WTC11 (cell line): Measurements from ENCODE around the gene KBTBD12. TPM values are rescaled to one million over a fixed set of nuclear protein-coding genes. Genes with fewer than 3 reads are reported as not detected.

Experiments
- ATAC-seq: fragments of 200-7000 bp; cut with Tn5 transposase; 2 replicates; pipeline ENCODE4 v1.10.0; 2021; ENCODE audit warnings: mild to moderate bottlenecking, moderate library complexity
- CTCF ChIA-PET: fragments of 300-600 bp; sonication (Branson Sonifier 250); formaldehyde crosslinking; loops from one replicate; lab custom pipeline; 2021; ENCODE audit warnings: antibody characterized with exemption; lab: Charles Lee
- POLR2A ChIA-PET: fragments of 350-600 bp; sonication (Branson Sonifier 250); formaldehyde crosslinking; loops from one replicate; lab custom pipeline; 2021; ENCODE audit warnings: antibody characterized with exemption; lab: Charles Lee
- DNase-seq: peaks from one replicate; pipeline ENCODE4 v3.0.0; 2021; ENCODE audit warnings: low spot score
- H3K27ac Mint-ChIP-seq: 2 replicates; pipeline ENCODE4 v1.8.0; 2021; ENCODE audit warnings: mixed read lengths
- H3K27me3 Mint-ChIP-seq: 2 replicates; pipeline ENCODE4 v1.8.0; 2021; ENCODE audit warnings: low read depth, mild to moderate bottlenecking, moderate library complexity, mixed read lengths
- H3K36me3 Mint-ChIP-seq: 2 replicates; pipeline ENCODE4 v1.8.0; 2021; ENCODE audit warnings: mixed read lengths
- H3K4me1 Mint-ChIP-seq: 2 replicates; pipeline ENCODE4 v1.8.0; 2022; ENCODE audit warnings: mixed read lengths
- H3K4me3 Mint-ChIP-seq: 2 replicates; pipeline ENCODE4 v1.8.0; 2021; ENCODE audit warnings: mild to moderate bottlenecking, moderate library complexity, mixed read lengths
- H3K9me3 Mint-ChIP-seq: 2 replicates; pipeline ENCODE4 v1.8.0; 2021; ENCODE audit warnings: mixed read lengths
- ATF1 ChIP-seq: sonication (generic); formaldehyde crosslinking; IDR thresholded peaks from 2 replicates; pipeline ENCODE4 v1.8.1; 2023; ENCODE audit warnings: mild to moderate bottlenecking, moderate library complexity, missing genetic modification reagents
- CREB1 ChIP-seq: sonication (generic); formaldehyde crosslinking; IDR thresholded peaks from 2 replicates; pipeline ENCODE4 v1.8.0; 2023; ENCODE audit warnings: mild to moderate bottlenecking, missing genetic modification reagents
- FOXP1 ChIP-seq: sonication (generic); formaldehyde crosslinking; IDR thresholded peaks from 2 replicates; pipeline ENCODE4 v1.8.0; 2022; ENCODE audit warnings: missing genetic modification reagents, mild to moderate bottlenecking, moderate library complexity, borderline replicate concordance
- MXD4 ChIP-seq: fragments of 250-450 bp; sonication (Bioruptor Pico); IDR thresholded peaks from 2 replicates; pipeline ENCODE4 v1.8.0; 2021; ENCODE audit warnings: mild to moderate bottlenecking, moderate library complexity, borderline replicate concordance
- SMAD3 ChIP-seq: sonication (generic); formaldehyde crosslinking; IDR thresholded peaks from 2 replicates; pipeline ENCODE4 v1.8.0; 2022; ENCODE audit warnings: missing genetic modification reagents, mild to moderate bottlenecking, borderline replicate concordance
- SOX15 ChIP-seq: fragments of 250-450 bp; sonication (Bioruptor Pico); IDR thresholded peaks from 2 replicates; pipeline ENCODE4 v1.9.0; 2021; ENCODE audit warnings: mild to moderate bottlenecking
- ZNF263 ChIP-seq: sonication (generic); formaldehyde crosslinking; IDR thresholded peaks from 2 replicates; pipeline ENCODE4 v1.8.1; 2022; ENCODE audit warnings: low read depth, mild to moderate bottlenecking, moderate library complexity, missing genetic modification reagents
- ZNF671 ChIP-seq: fragments of 250-450 bp; sonication (Bioruptor Pico); IDR thresholded peaks from 2 replicates; pipeline ENCODE4 v1.8.0; 2021; ENCODE audit warnings: mild to moderate bottlenecking
- total RNA-seq: library from RNA; stranded (reverse); gene quantifications from 3 replicates; pipeline ENCODE4 v1.2.3, GENCODE V29; 2021
- TF ChIP-seq, protein P1 (sequence below): sonication (generic); formaldehyde crosslinking; IDR thresholded peaks from 2 replicates; pipeline ENCODE4 v1.8.1; 2022; ENCODE audit warnings: missing genetic modification reagents, borderline replicate concordance
- TF ChIP-seq, protein P2 (sequence below): sonication (generic); formaldehyde crosslinking; IDR thresholded peaks from 2 replicates; pipeline ENCODE4 v1.8.0; 2022; ENCODE audit warnings: mild to moderate bottlenecking, missing genetic modification reagents
- TF ChIP-seq, protein P3 (sequence below): fragments of 250-450 bp; sonication (Bioruptor Pico); IDR thresholded peaks from 2 replicates; pipeline ENCODE4 v1.9.0; 2021; ENCODE audit warnings: mild to moderate bottlenecking
- TF ChIP-seq, protein P4 (sequence below): fragments of 250-450 bp; sonication (Bioruptor Pico); conservative IDR thresholded peaks from 2 replicates; pipeline ENCODE4 v1.9.0; 2021; ENCODE audit warnings: mild to moderate bottlenecking
- TF ChIP-seq, protein P5 (sequence below): sonication (generic); formaldehyde crosslinking; IDR thresholded peaks from 2 replicates; pipeline ENCODE4 v1.8.0; 2023; ENCODE audit warnings: missing genetic modification reagents, mild to moderate bottlenecking, borderline replicate concordance

KBTBD12 gene
- total RNA-seq, 1 experiment from 2014 or later, result 0.22 TPM

DNA sequence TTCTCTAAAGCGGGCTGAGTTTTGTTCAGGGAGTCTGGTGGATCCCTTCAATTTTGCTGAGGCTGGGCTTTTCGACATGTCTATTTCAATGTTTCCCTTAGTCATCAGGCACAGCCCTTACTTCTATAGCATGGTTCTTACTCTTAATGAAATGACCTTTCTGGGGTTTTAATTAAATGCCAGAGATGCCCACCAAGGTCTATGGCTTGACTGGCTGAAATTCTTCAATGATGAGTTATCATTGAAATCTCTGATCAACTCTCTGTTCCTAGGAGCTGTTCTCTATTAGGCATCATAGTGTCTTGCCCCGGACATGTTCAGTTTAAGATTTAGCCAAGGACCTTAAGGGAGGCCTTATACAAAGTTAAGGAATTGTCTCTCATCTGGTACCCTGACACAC is 33.4 kb upstream of the KBTBD12 start (continued):
- TF ChIP-seq, protein P1, sequence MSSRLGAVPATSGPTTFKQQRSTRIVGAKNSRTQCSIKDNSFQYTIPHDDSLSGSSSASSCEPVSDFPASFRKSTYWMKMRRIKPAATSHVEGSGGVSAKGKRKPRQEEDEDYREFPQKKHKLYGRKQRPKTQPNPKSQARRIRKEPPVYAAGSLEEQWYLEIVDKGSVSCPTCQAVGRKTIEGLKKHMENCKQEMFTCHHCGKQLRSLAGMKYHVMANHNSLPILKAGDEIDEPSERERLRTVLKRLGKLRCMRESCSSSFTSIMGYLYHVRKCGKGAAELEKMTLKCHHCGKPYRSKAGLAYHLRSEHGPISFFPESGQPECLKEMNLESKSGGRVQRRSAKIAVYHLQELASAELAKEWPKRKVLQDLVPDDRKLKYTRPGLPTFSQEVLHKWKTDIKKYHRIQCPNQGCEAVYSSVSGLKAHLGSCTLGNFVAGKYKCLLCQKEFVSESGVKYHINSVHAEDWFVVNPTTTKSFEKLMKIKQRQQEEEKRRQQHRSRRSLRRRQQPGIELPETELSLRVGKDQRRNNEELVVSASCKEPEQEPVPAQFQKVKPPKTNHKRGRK, result no peak

DNA sequence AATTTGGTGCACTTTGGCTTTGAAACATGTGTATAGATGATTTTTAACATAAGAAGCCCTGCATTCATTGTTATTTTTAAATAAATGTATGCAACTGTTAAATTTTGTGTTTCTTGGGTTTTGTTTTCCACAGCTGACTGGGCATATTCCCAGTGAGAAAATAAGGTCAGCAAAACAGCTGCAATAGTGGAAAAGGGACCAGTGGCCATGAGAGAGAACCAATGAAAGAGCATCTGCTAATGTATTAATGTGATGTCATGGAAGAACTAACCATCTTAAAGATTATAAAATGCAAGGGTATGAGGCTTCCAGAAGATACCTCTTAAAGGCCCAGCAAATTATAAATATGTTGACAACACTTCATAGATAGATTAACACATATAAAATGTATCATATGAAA is 31.0 kb upstream of the KBTBD12 start:
- no peak for ATAC-seq

DNA sequence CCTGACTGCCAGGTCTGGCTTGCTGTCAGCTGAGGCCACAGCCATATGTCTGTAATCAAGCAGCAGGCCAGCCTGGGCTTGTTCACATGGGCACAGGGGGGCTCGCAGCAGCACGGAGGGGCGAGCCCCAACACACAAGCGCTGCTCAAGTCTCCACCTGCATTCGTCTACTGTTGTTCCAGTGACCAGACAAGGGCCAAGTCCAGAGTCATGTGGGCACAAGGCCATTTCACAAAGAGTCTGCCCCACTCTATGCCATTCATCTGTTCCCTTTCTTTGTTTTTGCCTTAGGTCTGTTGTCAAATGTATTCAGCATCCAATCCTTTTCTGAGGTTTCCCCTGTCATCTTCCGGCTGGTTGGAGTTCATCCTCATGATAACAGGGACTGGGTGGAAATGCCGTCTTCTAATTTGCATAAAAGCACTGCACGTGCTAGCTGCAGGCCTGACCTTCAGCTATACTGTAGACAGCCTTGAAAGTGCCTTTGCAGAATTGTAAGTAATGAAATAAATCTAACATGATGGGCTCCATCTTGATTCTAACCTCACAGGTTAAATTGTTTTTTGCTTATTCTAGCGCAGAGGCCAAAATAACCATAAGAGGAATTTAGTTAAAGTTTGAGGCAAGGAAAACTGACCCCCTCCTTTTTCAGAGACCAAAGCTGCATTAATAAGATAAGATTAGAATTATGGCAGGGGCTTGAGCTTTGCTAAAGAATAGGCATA is 28.6 kb upstream of the KBTBD12 start:
- ChIA-PET CTCF (no interaction called here), POLR2A (no interaction called here)
- DNase-seq (no peak), ATAC-seq (no peak)
- Mint-ChIP-seq H3K4me3 (no peak overlapping the region), H3K4me1 (peaks cover 10% of the 10 kb centered on the region; the same call in 1 of the 2 replicates), H3K27me3 (no peaks in the 10 kb centered on the region; the same call in 1 of the 2 replicates), H3K36me3 (peaks cover 12% of the 10 kb centered on the region), H3K9me3 (peaks cover 20% of the 10 kb centered on the region), H3K27ac (no peak overlapping the region)
- TF ChIP-seq ATF1 (CRISPR knock-in tag) (no peak), FOXP1 (no peak), CREB1 (no peak), SOX15 (CRISPR knock-in tag) (no peak), ZNF263 (CRISPR knock-in tag) (no peak), MXD4 (no peak), SMAD3 (no peak)
- TF ChIP-seq, protein P2, sequence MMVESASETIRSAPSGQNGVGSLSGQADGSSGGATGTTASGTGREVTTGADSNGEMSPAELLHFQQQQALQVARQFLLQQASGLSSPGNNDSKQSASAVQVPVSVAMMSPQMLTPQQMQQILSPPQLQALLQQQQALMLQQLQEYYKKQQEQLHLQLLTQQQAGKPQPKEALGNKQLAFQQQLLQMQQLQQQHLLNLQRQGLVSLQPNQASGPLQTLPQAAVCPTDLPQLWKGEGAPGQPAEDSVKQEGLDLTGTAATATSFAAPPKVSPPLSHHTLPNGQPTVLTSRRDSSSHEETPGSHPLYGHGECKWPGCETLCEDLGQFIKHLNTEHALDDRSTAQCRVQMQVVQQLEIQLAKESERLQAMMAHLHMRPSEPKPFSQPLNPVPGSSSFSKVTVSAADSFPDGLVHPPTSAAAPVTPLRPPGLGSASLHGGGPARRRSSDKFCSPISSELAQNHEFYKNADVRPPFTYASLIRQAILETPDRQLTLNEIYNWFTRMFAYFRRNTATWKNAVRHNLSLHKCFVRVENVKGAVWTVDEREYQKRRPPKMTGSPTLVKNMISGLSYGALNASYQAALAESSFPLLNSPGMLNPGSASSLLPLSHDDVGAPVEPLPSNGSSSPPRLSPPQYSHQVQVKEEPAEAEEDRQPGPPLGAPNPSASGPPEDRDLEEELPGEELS (CRISPR knock-in tag), result no peak
- TF ChIP-seq, protein P3, sequence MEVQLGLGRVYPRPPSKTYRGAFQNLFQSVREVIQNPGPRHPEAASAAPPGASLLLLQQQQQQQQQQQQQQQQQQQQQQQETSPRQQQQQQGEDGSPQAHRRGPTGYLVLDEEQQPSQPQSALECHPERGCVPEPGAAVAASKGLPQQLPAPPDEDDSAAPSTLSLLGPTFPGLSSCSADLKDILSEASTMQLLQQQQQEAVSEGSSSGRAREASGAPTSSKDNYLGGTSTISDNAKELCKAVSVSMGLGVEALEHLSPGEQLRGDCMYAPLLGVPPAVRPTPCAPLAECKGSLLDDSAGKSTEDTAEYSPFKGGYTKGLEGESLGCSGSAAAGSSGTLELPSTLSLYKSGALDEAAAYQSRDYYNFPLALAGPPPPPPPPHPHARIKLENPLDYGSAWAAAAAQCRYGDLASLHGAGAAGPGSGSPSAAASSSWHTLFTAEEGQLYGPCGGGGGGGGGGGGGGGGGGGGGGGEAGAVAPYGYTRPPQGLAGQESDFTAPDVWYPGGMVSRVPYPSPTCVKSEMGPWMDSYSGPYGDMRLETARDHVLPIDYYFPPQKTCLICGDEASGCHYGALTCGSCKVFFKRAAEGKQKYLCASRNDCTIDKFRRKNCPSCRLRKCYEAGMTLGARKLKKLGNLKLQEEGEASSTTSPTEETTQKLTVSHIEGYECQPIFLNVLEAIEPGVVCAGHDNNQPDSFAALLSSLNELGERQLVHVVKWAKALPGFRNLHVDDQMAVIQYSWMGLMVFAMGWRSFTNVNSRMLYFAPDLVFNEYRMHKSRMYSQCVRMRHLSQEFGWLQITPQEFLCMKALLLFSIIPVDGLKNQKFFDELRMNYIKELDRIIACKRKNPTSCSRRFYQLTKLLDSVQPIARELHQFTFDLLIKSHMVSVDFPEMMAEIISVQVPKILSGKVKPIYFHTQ (CRISPR knock-in tag), result no peak
- TF ChIP-seq, protein P4, sequence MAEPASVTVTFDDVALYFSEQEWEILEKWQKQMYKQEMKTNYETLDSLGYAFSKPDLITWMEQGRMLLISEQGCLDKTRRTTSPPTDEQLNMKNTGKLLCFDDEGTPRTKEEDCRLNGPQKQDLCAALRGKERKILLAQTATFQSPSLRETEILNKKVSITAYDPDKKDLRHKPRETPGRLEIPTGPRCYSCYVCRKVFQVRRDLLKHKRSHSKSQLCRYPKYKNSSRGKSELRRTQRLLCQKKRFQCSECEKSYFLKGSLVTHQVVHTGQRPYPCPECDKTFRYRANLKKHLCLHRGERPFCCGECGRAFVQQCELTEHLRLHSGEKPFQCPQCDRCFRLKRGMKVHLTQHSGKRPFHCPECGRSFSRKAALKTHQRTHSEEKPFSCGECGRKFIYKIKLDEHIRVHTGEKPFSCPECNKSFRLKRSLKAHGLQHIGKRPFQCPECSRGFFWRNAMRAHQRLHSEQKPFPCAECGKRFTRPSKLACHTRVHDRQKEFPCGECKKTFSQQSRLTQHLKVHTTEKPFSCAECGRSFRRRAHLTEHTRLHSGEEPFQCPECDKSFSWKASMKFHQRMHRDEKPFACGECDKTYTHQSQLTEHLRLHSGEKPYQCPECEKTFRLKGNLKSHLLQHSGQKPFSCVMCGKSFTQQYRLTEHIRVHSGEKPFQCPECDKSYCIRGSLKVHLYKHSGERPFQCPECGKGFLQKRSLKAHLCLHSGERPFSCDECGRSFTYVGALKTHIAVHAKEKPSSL (CRISPR knock-in tag), result no peak

More for the DNA sequence above, 31.0 kb upstream of the KBTBD12 start:
- Mint-ChIP-seq H3K9me3 (peaks cover 9% of the 10 kb centered on the region), H3K4me3 (no peak overlapping the region), H3K4me1 (no peaks in the 10 kb centered on the region; the same call in 1 of the 2 replicates), H3K36me3 (no peaks in the 10 kb centered on the region)
- no peak for DNase-seq
- ChIA-PET POLR2A (no interaction called here), CTCF (interaction anchor here (1.0 kb wide), 1 partner anchor 205 kb away, joined by 4 read pairs; no protein-coding TSS in a partner anchor)
- TF ChIP-seq ZNF671 (no peak), MXD4 (no peak)
- TF ChIP-seq, protein P5, sequence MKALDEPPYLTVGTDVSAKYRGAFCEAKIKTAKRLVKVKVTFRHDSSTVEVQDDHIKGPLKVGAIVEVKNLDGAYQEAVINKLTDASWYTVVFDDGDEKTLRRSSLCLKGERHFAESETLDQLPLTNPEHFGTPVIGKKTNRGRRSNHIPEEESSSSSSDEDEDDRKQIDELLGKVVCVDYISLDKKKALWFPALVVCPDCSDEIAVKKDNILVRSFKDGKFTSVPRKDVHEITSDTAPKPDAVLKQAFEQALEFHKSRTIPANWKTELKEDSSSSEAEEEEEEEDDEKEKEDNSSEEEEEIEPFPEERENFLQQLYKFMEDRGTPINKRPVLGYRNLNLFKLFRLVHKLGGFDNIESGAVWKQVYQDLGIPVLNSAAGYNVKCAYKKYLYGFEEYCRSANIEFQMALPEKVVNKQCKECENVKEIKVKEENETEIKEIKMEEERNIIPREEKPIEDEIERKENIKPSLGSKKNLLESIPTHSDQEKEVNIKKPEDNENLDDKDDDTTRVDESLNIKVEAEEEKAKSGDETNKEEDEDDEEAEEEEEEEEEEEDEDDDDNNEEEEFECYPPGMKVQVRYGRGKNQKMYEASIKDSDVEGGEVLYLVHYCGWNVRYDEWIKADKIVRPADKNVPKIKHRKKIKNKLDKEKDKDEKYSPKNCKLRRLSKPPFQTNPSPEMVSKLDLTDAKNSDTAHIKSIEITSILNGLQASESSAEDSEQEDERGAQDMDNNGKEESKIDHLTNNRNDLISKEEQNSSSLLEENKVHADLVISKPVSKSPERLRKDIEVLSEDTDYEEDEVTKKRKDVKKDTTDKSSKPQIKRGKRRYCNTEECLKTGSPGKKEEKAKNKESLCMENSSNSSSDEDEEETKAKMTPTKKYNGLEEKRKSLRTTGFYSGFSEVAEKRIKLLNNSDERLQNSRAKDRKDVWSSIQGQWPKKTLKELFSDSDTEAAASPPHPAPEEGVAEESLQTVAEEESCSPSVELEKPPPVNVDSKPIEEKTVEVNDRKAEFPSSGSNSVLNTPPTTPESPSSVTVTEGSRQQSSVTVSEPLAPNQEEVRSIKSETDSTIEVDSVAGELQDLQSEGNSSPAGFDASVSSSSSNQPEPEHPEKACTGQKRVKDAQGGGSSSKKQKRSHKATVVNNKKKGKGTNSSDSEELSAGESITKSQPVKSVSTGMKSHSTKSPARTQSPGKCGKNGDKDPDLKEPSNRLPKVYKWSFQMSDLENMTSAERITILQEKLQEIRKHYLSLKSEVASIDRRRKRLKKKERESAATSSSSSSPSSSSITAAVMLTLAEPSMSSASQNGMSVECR, result no peak
- TF ChIP-seq, all 79 proteins: peak for 0
- H3K27me3 Mint-ChIP-seq, result no peaks in the 10 kb centered on the region; the same call in 1 of the 2 replicates
- no peak overlapping the region for H3K27ac Mint-ChIP-seq
